ENCODE data around the gene NRM. TPM values are rescaled to one million over a fixed set of nuclear protein-coding genes. Genes with fewer than 3 reads are reported as not detected.
A peak's percentile ranks its signal among the peaks of the same experiment; 100 is the strongest.

The NRM gene
- total RNA-seq, 1 donor from 2014 or later = 12.8 TPM

- H4K20me1 ChIP-seq (ENCODE audit: insufficient read depth, low read length) = no peaks in the 10 kb centered on the region
- no peaks in the 10 kb centered on the region for H3K27me3 Mint-ChIP-seq (ENCODE audit: low read depth, unreplicated experiment)
- H3K9me3 Mint-ChIP-seq (ENCODE audit: unreplicated experiment) = no peaks in the 10 kb centered on the region
- no peaks in the 10 kb centered on the region for H3K27me3 ChIP-seq (ENCODE audit: insufficient read depth, low read length)
- no peak for TF ChIP-seq EZH2 (IDR thresholded peaks at IDR 0.05; ENCODE audit: insufficient read depth, low read length)
- TF ChIP-seq, protein P1, sequence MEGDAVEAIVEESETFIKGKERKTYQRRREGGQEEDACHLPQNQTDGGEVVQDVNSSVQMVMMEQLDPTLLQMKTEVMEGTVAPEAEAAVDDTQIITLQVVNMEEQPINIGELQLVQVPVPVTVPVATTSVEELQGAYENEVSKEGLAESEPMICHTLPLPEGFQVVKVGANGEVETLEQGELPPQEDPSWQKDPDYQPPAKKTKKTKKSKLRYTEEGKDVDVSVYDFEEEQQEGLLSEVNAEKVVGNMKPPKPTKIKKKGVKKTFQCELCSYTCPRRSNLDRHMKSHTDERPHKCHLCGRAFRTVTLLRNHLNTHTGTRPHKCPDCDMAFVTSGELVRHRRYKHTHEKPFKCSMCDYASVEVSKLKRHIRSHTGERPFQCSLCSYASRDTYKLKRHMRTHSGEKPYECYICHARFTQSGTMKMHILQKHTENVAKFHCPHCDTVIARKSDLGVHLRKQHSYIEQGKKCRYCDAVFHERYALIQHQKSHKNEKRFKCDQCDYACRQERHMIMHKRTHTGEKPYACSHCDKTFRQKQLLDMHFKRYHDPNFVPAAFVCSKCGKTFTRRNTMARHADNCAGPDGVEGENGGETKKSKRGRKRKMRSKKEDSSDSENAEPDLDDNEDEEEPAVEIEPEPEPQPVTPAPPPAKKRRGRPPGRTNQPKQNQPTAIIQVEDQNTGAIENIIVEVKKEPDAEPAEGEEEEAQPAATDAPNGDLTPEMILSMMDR (IDR thresholded peaks at IDR 0.05; ENCODE audit: insufficient read depth, low read depth, low read length) = no peak
- peaks cover 7% of the 10 kb centered on the region for H3K4me1 Mint-ChIP-seq (ENCODE audit: low read depth, unreplicated experiment)
- H3K79me2 ChIP-seq (ENCODE audit: insufficient read depth, low read length) = peaks cover 13% of the 10 kb centered on the region
- no peak overlapping the region for H3K4me2 ChIP-seq (ENCODE audit: low read length)
- no peak for DNase-seq (ENCODE audit: low read depth)
- no peak overlapping the region for H3K27ac Mint-ChIP-seq (ENCODE audit: unreplicated experiment)
- peak overlapping the region; percentile 66 for H3K4me3 Mint-ChIP-seq (ENCODE audit: unreplicated experiment)
- no peak overlapping the region for H3K9ac ChIP-seq (ENCODE audit: low read length)
- H2AFZ ChIP-seq (ENCODE audit: low read depth, low read length) = no peak overlapping the region
- peaks cover 34% of the 10 kb centered on the region for H3K36me3 Mint-ChIP-seq (ENCODE audit: low read depth, unreplicated experiment)
- peaks cover 28% of the 10 kb centered on the region for H3K36me3 ChIP-seq (ENCODE audit: insufficient read depth, low read length)
- H3K4me3 ChIP-seq (ENCODE audit: insufficient read depth, low read depth, low read length) = no peak overlapping the region
- H3K27ac ChIP-seq (ENCODE audit: low read depth, low read length) = no peak overlapping the region
- no peak for FAIRE-seq
- H3K9me3 ChIP-seq (ENCODE audit: insufficient read depth, low read depth, low read length) = no peaks in the 10 kb centered on the region
- H3K4me1 ChIP-seq (ENCODE audit: insufficient read depth, low read length) = peaks cover 7% of the 10 kb centered on the region
These were observed 21.7 kb upstream of the NRM start for GRCh38 chr6:30712441-30712945.

DNA sequence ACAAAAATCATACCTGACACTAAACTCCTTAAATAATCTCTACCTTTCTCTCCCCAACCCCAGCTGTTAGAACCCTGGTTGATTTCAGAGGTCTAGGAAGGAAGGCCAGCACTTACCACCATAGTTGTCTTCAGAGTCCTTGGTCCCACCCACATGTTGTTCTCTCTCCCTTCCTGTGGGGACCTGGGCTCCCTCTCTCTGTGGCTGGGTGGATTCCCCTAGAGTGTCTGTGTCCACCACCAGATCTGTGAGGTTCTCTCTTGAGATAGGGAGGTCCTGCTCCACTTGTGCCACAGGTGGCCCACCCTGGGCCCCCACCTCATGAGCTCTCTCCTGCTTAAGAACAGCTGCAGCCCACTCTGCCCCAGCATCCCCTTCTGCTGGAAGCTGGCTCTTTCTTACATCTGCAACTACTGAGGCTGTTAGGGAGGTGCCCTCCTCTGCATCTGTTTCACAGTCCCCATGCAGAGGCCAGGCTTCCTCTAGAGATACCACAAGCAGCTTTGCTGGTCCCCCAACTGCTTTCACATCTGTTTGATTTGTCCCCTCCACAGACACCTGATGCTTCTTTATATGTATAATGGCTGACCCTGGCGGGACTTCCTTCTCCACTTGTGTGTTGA is 21.1 kb upstream of the NRM start:
- H3K27me3 Mint-ChIP-seq (ENCODE audit: low read depth, unreplicated experiment) = no peaks in the 10 kb centered on the region
- TF ChIP-seq, protein P1 (IDR thresholded peaks at IDR 0.05; ENCODE audit: insufficient read depth, low read depth, low read length) = no peak
- no peak for TF ChIP-seq EZH2 (IDR thresholded peaks at IDR 0.05; ENCODE audit: insufficient read depth, low read length)
- Histone ChIP-seq H3K4me2 (ENCODE audit: low read length) (no peak overlapping the region), H2AFZ (ENCODE audit: low read depth, low read length) (no peak overlapping the region), H3K79me2 (ENCODE audit: insufficient read depth, low read length) (peaks cover 11% of the 10 kb centered on the region), H3K9ac (ENCODE audit: low read length) (no peak overlapping the region), H3K9me3 (ENCODE audit: insufficient read depth, low read depth, low read length) (no peaks in the 10 kb centered on the region), H3K4me1 (ENCODE audit: insufficient read depth, low read length) (peaks cover 7% of the 10 kb centered on the region), H3K4me3 (ENCODE audit: insufficient read depth, low read depth, low read length) (no peak overlapping the region), H3K36me3 (ENCODE audit: insufficient read depth, low read length) (peaks cover 32% of the 10 kb centered on the region), H4K20me1 (ENCODE audit: insufficient read depth, low read length) (no peaks in the 10 kb centered on the region), H3K27me3 (ENCODE audit: insufficient read depth, low read length) (no peaks in the 10 kb centered on the region), H3K27ac (ENCODE audit: low read depth, low read length) (no peak overlapping the region)
- H3K4me3 Mint-ChIP-seq (ENCODE audit: unreplicated experiment) = peak overlapping the region; percentile 66
- peaks cover 36% of the 10 kb centered on the region for H3K36me3 Mint-ChIP-seq (ENCODE audit: low read depth, unreplicated experiment)
- peaks cover 5% of the 10 kb centered on the region for H3K4me1 Mint-ChIP-seq (ENCODE audit: low read depth, unreplicated experiment)
- DNase-seq (ENCODE audit: low read depth) (no peak), FAIRE-seq (no peak)
- H3K27ac Mint-ChIP-seq (ENCODE audit: unreplicated experiment) = no peak overlapping the region
- H3K9me3 Mint-ChIP-seq (ENCODE audit: unreplicated experiment) = no peaks in the 10 kb centered on the region
